Lower lobe of right lung (tissue), 2 donors: ENCODE data around the gene FMNL2. TPM values are rescaled to one million over a fixed set of nuclear protein-coding genes. Genes with fewer than 3 reads are reported as not detected.
A peak's percentile ranks its signal among the peaks of the same experiment; 100 is the strongest.

Experiments used
- ATAC-seq, 2 donors: fragments of 200-7000 bp; cut with Tn5 transposase; one replicate each; pipeline ENCODE4 v1.9.1; 2020 to 2022; ENCODE audit warnings: mild to moderate bottlenecking in 2 of 2, moderate library complexity in 2 of 2
- DNase-seq: peaks from one replicate; pipeline ENCODE4 v3.0.0-alpha.2; 2020
- H3K27ac ChIP-seq: fragments of 200-600 bp; one replicate; pipeline ENCODE4 v1.8.0; 2022
- H3K27me3 ChIP-seq: fragments of 200-600 bp; one replicate; pipeline ENCODE4 v1.8.0; 2022; ENCODE audit warnings: low read depth
- H3K36me3 ChIP-seq: fragments of 200-600 bp; one replicate; pipeline ENCODE4 v1.8.0; 2022; ENCODE audit warnings: mild to moderate bottlenecking
- H3K4me1 ChIP-seq: fragments of 200-600 bp; one replicate; pipeline ENCODE4 v1.8.0; 2022
- H3K4me3 ChIP-seq: fragments of 200-600 bp; one replicate; pipeline ENCODE4 v1.8.0; 2022; ENCODE audit warnings: mild to moderate bottlenecking
- H3K9me3 ChIP-seq: fragments of 200-600 bp; one replicate; pipeline ENCODE4 v1.8.0; 2022
- CTCF ChIP-seq: fragments of 200-600 bp; IDR thresholded peaks from one replicate; pipeline ENCODE4 v1.8.0; 2022; ENCODE audit warnings: antibody characterized with exemption, mild to moderate bottlenecking
- intact Hi-C: fragments of 100-400 bp; cut with DNase I; formaldehyde crosslinking; loops from one replicate; pipeline ENCODE4 v1.11.0; 2022
- total RNA-seq: library from RNA; stranded (reverse); fragmentation: NEBNext Ultra II Directional; extraction: Animal tissue kit (Norgen Biotek cat#: 25700); gene quantifications from one replicate; pipeline ENCODE4 v1.2.1, GENCODE V29; 2021
- donor health status: DM: no; HTN: yes; CAD: no; lungs with severe emphysema.

The FMNL2 gene
- total RNA-seq, 1 donor from 2014 or later: 77.9 TPM

- no peak for TF ChIP-seq CTCF
- DNase-seq (no peak), ATAC-seq (no peak)
- Histone ChIP-seq H3K4me1 (peaks cover 14% of the 10 kb centered on the region), H3K9me3 (no peaks in the 10 kb centered on the region), H3K4me3 (no peak overlapping the region), H3K27me3 (no peaks in the 10 kb centered on the region), H3K27ac (no peak overlapping the region), H3K36me3 (no peaks in the 10 kb centered on the region)
- intact Hi-C loops: no loop called here
Observed at GRCh38 chr2:152539424-152539823, 204.4 kb downstream of the FMNL2 start.

GRCh38 chr2:152541712-152542111, 206.7 kb downstream of the FMNL2 start:
- DNase-seq (no peak), ATAC-seq (no peak)
- H3K9me3 ChIP-seq: no peaks in the 10 kb centered on the region
- intact Hi-C loops: no loop called here
- no peaks in the 10 kb centered on the region for H3K27me3 ChIP-seq
- no peak overlapping the region for H3K4me3 ChIP-seq
- no peak for TF ChIP-seq CTCF
- peaks cover 23% of the 10 kb centered on the region for H3K4me1 ChIP-seq
- no peaks in the 10 kb centered on the region for H3K36me3 ChIP-seq
- no peak overlapping the region for H3K27ac ChIP-seq

GRCh38 chr2:152542337-152542994, 207.5 kb downstream of the FMNL2 start:
- DNase-seq (no peak), ATAC-seq (no peak)
- Histone ChIP-seq H3K27ac (peak overlapping the region; percentile 15), H3K36me3 (no peaks in the 10 kb centered on the region), H3K4me3 (no peak overlapping the region), H3K27me3 (no peaks in the 10 kb centered on the region), H3K9me3 (no peaks in the 10 kb centered on the region), H3K4me1 (peaks cover 23% of the 10 kb centered on the region)
- no peak for TF ChIP-seq CTCF
- intact Hi-C loops: no loop called here

GRCh38 chr2:152542995-152543481, 208.1 kb downstream of the FMNL2 start:
- Histone ChIP-seq H3K27ac (peak overlapping the region; percentile 15), H3K4me1 (peaks cover 23% of the 10 kb centered on the region), H3K36me3 (no peaks in the 10 kb centered on the region), H3K9me3 (no peaks in the 10 kb centered on the region), H3K4me3 (no peak overlapping the region), H3K27me3 (no peaks in the 10 kb centered on the region)
- DNase-seq (no peak), ATAC-seq (peak; percentile 76 to 89)
- no peak for TF ChIP-seq CTCF
- intact Hi-C loops: no loop called here

- TF ChIP-seq CTCF: no peak
- intact Hi-C loops: no loop called here
- Histone ChIP-seq H3K4me1 (peaks cover 23% of the 10 kb centered on the region), H3K9me3 (no peaks in the 10 kb centered on the region), H3K27ac (no peak overlapping the region), H3K27me3 (no peaks in the 10 kb centered on the region), H3K36me3 (no peaks in the 10 kb centered on the region), H3K4me3 (no peak overlapping the region)
- ATAC-seq (no peak), DNase-seq (no peak)
Observed at GRCh38 chr2:152543717-152544116, 208.7 kb downstream of the FMNL2 start.
